PC-9 (cell line): Measurements from ENCODE around the gene DNAH11. TPM values are rescaled to one million over a fixed set of nuclear protein-coding genes. Genes with fewer than 3 reads are reported as not detected.

Experiments
- BruUV-seq: library from RNA; stranded (reverse); fragments of 400-500 nt; replicated peaks from 2 replicates; lab custom pipeline; 2021; lab: Mats Ljungman, UMichigan
- CTCF ChIA-PET: fragments of 300-600 bp; sonication (Branson Sonifier 250); formaldehyde crosslinking; loops from one replicate; lab custom pipeline; 2022; ENCODE audit warnings: antibody characterized with exemption; lab: Charles Lee
- POLR2A ChIA-PET: fragments of 300-600 bp; sonication (Branson Sonifier 250); formaldehyde crosslinking; loops from one replicate; lab custom pipeline; 2022; ENCODE audit warnings: antibody characterized with exemption; ENCODE audit not compliant: unreplicated experiment; lab: Charles Lee
- DNase-seq, 2 experiments: peaks; one replicate each; pipeline versions ENCODE4 v3.0.0 to v3.0.0-alpha.2; 2015 to 2022; ENCODE audit warnings: mixed read lengths in 1 of 2
- H2AFZ ChIP-seq: fragments of 200-600 bp; sonication (generic); 2 replicates; pipeline ENCODE4 v1.8.1; 2017; ENCODE audit warnings: antibody characterized with exemption
- H3F3A ChIP-seq: fragments of 200-600 bp; sonication (generic); 2 replicates; pipeline ENCODE4 v1.8.1; 2017; ENCODE audit warnings: antibody characterized with exemption, mild to moderate bottlenecking, low read depth; ENCODE audit not compliant: insufficient read depth
- H3K27ac ChIP-seq: fragments of 200-600 bp; sonication (generic); 2 replicates; pipeline ENCODE4 v1.6.1; 2016; ENCODE audit warnings: mixed run types
- H3K27me3 ChIP-seq: fragments of 200-600 bp; sonication (generic); 2 replicates; pipeline ENCODE4 v1.6.1; 2016; ENCODE audit warnings: low read depth, mixed run types; ENCODE audit not compliant: insufficient read depth
- H3K36me3 ChIP-seq: fragments of 200-600 bp; sonication (generic); 2 replicates; pipeline ENCODE4 v1.6.1; 2016; ENCODE audit warnings: low read depth, mixed run types
- H3K4me1 ChIP-seq: fragments of 200-600 bp; sonication (generic); replicated peaks from 2 replicates; pipeline ENCODE4 v1.6.1; 2016; ENCODE audit warnings: mixed run types; ENCODE audit not compliant: insufficient read depth
- H3K4me2 ChIP-seq: fragments of 200-600 bp; sonication (generic); 2 replicates; pipeline ENCODE4 v1.6.1; 2017; ENCODE audit warnings: mixed run types
- H3K4me3 ChIP-seq: fragments of 200-600 bp; sonication (generic); 2 replicates; pipeline ENCODE4 v1.6.1; 2016; ENCODE audit warnings: mixed run types
- H3K79me2 ChIP-seq: fragments of 200-600 bp; sonication (generic); 2 replicates; pipeline ENCODE4 v1.6.1; 2017; ENCODE audit warnings: low read depth, mixed run types
- H3K9me2 ChIP-seq: fragments of 200-600 bp; sonication (generic); 2 replicates; pipeline ENCODE4 v1.8.1; 2017; ENCODE audit warnings: mild to moderate bottlenecking; ENCODE audit not compliant: insufficient read depth
- H3K9me3 ChIP-seq: fragments of 200-600 bp; sonication (generic); 2 replicates; pipeline ENCODE4 v1.8.1; 2016; ENCODE audit warnings: low read depth; ENCODE audit not compliant: insufficient read depth
- H4K20me1 ChIP-seq: fragments of 200-600 bp; sonication (generic); 2 replicates; pipeline ENCODE4 v1.8.1; 2017; ENCODE audit not compliant: insufficient read depth
- EZH2 ChIP-seq: fragments of 200-600 bp; sonication (generic); IDR thresholded peaks from 2 replicates; pipeline ENCODE4 v1.8.0; 2017; ENCODE audit warnings: antibody characterized with exemption, low read depth
- intact Hi-C: fragments of 100-400 bp; cut with micrococcal nuclease; formaldehyde crosslinking; loops from one replicate; pipeline ENCODE4 v1.10.0; 2022; ENCODE audit not compliant: unreplicated experiment
- total RNA-seq: library from RNA; stranded (reverse); gene quantifications from 2 replicates; pipeline ENCODE4 v1.2.3, GENCODE V29; 2021
- TF ChIP-seq, protein P1 (sequence below): fragments of 200-600 bp; sonication (generic); conservative IDR thresholded peaks from 2 replicates; pipeline ENCODE4 v1.6.1; 2017; ENCODE audit warnings: mixed run types, antibody characterized with exemption, mild to moderate bottlenecking, moderate library complexity

The DNAH11 gene
- total RNA-seq, 1 experiment from 2014 or later, result not detected

- Histone ChIP-seq H4K20me1 (no peaks in the 10 kb centered on the region), H3K27ac (no peak overlapping the region), H3K9me3 (no peaks in the 10 kb centered on the region), H3K79me2 (no peaks in the 10 kb centered on the region), H3K9me2 (no peaks in the 10 kb centered on the region), H3K27me3 (no peaks in the 10 kb centered on the region), H3K4me3 (no peak overlapping the region), H3K4me1 (no peaks in the 10 kb centered on the region), H3K36me3 (no peaks in the 10 kb centered on the region), H2AFZ (no peak overlapping the region), H3F3A (no peaks in the 10 kb centered on the region), H3K4me2 (no peak overlapping the region)
- intact Hi-C loops, result no loop called here
- ChIA-PET CTCF (no interaction called here), POLR2A (no interaction called here)
- DNase-seq, result no peak
- BruUV-seq, result no TSS peak
- TF ChIP-seq, protein P1, sequence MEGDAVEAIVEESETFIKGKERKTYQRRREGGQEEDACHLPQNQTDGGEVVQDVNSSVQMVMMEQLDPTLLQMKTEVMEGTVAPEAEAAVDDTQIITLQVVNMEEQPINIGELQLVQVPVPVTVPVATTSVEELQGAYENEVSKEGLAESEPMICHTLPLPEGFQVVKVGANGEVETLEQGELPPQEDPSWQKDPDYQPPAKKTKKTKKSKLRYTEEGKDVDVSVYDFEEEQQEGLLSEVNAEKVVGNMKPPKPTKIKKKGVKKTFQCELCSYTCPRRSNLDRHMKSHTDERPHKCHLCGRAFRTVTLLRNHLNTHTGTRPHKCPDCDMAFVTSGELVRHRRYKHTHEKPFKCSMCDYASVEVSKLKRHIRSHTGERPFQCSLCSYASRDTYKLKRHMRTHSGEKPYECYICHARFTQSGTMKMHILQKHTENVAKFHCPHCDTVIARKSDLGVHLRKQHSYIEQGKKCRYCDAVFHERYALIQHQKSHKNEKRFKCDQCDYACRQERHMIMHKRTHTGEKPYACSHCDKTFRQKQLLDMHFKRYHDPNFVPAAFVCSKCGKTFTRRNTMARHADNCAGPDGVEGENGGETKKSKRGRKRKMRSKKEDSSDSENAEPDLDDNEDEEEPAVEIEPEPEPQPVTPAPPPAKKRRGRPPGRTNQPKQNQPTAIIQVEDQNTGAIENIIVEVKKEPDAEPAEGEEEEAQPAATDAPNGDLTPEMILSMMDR, result no peak
- no peak for TF ChIP-seq EZH2
These were observed 60.6 kb downstream of the DNAH11 start for GRCh38 chr7:21603462-21603861.

DNA sequence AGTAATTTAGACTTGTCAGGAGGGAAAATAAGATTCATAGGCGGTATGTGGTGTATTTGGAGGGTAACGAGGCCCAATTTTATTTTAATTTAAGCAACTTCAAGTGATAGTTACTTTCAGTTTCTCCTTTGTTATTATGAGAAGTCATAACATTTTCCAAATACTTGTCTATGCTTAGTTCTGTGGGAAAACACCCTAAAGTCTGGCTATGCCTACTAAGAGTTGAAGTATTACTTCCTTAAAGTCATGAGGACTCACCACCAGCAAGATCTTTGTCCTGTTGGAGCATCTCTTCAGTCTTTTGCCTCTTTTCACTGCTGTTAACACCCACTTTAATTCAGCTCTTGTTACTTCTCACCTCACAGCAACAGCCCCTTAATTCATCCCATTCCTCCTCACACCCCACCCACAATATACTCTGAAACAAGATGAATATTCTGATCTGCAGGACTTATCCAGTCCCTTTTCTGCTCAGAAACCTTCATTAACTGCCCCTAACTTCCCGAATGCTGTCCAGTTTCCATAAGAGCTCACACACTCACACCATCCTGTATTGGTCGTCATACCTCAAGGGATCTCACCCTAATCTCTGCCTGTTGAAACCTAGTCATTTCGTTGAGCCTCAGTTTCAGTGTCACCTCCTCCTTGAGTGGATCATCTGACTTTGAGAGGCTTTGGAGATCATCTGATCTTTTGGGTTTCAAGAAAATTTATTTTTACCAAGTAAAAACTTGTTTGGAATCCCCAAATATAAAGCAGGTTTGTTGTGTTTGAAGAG is 61.3 kb downstream of the DNAH11 start:
- no peak for DNase-seq
- no peaks in the 10 kb centered on the region for H3K9me3 ChIP-seq
- no peak for TF ChIP-seq EZH2
- no peaks in the 10 kb centered on the region for H3K36me3 ChIP-seq
- no peak overlapping the region for H3K4me3 ChIP-seq
- no peaks in the 10 kb centered on the region for H3K79me2 ChIP-seq
- BruUV-seq, result no TSS peak
- H4K20me1 ChIP-seq, result no peaks in the 10 kb centered on the region
- ChIA-PET POLR2A (no interaction called here), CTCF (no interaction called here)
- H2AFZ ChIP-seq, result peak overlapping the region; percentile 39; the same call in 1 of the 2 replicates
- H3K27me3 ChIP-seq, result no peaks in the 10 kb centered on the region
- no peak overlapping the region for H3K27ac ChIP-seq
- H3K4me2 ChIP-seq, result no peak overlapping the region
- intact Hi-C loops, result no loop called here
- H3K4me1 ChIP-seq, result no peaks in the 10 kb centered on the region
- no peaks in the 10 kb centered on the region for H3F3A ChIP-seq
- H3K9me2 ChIP-seq, result no peaks in the 10 kb centered on the region

DNA sequence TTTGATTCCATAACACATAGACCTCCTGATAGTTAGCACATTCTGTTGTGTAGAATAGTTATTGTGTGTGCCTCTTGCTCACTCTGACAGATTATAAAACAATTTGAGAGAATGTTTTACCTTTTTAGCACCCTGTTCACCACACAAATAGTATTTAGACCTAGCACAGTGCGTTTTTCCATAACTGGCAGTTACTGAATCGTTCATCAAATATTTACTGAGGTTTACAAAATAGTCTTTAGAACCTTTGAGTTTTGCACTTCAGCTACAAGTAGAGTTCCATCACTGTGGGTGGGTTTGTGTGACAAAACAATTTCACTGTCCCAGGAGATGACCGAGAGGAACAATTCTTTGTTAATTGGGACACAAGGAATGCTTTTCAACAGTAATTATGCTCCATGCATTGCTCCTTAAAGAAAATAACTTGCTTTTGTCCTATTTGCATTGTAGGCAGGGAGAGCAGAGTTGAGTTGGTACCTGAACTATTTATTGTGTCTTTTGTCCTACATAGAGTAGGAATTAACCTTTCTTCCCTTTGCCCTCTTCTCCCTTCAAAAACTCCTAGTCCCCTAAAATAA is 62.3 kb downstream of the DNAH11 start:
- Histone ChIP-seq H3K9me3 (no peaks in the 10 kb centered on the region), H3K79me2 (no peaks in the 10 kb centered on the region), H3K36me3 (no peaks in the 10 kb centered on the region), H3F3A (no peaks in the 10 kb centered on the region), H3K4me3 (no peak overlapping the region), H4K20me1 (no peaks in the 10 kb centered on the region), H3K27ac (no peak overlapping the region), H3K9me2 (no peaks in the 10 kb centered on the region), H3K4me2 (no peak overlapping the region), H3K27me3 (no peaks in the 10 kb centered on the region), H2AFZ (0 out of 2 replicates have a peak overlapping the region, but pooled peaks have one; percentile 17), H3K4me1 (no peaks in the 10 kb centered on the region)
- CTCF ChIA-PET, result no interaction called here
- POLR2A ChIA-PET, result no interaction called here
- no TSS peak for BruUV-seq
- intact Hi-C loops, result no loop called here
- DNase-seq, result no peak
- no peak for TF ChIP-seq EZH2
- TF ChIP-seq, protein P1, result no peak
